Cardiac septum (tissue), 1 donor: ENCODE data around the gene SVIL. TPM values are rescaled to one million over a fixed set of nuclear protein-coding genes. Genes with fewer than 3 reads are reported as not detected.
"Not testable (repeated sequence)": the region's sequence is repeated elsewhere in the genome, so short reads cannot be mapped to it uniquely, and the experiment has no call there.

Experiments
- DNase-seq: peaks from one replicate; pipeline ENCODE4 v3.0.0-alpha.2; 2020; ENCODE audit warnings: low spot score
- intact Hi-C: fragments of 100-400 bp; cut with DNase I; formaldehyde crosslinking; loops from one replicate; pipeline ENCODE4 v1.14.0; 2022
- total RNA-seq: library from RNA; stranded (reverse); fragmentation: NEBNext Ultra II Directional; extraction: Animal tissue kit (Norgen Biotek cat#: 25700); gene quantifications from one replicate; pipeline ENCODE4 v1.2.1, GENCODE V29; 2021
- donor health status: DM: no; HTN: no; CAD: no.

The SVIL gene
- total RNA-seq, 1 donor from 2014 or later: 518 TPM

DNA sequence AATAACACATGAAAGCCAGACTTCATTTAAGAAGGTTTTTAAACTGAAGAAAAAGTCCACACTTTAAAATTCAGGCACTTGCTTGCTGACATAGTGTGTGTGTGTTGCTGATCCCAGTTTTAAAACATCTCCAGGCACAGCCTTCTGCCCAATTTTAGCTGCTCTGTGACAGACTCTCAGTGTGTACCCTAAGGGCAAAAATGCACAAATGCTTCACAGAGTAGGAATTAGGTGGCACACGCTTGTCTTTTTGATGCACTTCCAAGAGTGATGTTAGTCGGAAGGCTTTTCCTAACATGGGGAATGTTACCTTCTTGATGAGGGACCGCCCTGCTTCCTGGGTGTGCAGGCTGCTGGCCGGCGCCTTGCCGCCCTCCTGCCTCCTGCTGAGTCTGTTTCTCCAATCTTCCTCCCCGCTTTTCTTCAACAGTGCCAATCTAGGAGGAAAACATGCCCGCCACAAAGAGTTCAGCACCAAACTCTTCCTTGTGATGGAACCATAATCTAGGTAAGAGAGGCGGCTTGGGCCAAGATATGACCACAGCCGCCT is 122.3 kb downstream of the SVIL start:
- no peak for DNase-seq
- intact Hi-C loops: no loop called here

DNA sequence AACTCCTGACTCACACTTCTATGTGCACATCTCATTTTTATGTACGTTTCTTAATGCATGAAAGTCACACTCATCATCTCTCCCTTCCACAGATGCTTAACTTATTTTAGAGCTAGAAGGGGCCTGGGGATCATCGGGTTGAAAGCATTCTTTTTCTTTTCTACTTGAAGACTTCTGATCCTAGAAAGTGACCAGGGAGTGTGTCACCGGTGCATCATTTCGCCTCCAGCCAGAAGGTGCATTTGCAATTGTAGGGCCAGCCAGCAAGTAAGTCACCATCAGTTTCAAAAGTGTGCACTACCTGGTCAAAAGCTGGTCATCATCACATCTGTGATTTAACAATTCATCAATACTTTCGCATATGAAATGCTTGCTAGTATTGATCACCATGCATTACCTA is 123.0 kb downstream of the SVIL start:
- intact Hi-C loops: not testable (repeated sequence)

DNA sequence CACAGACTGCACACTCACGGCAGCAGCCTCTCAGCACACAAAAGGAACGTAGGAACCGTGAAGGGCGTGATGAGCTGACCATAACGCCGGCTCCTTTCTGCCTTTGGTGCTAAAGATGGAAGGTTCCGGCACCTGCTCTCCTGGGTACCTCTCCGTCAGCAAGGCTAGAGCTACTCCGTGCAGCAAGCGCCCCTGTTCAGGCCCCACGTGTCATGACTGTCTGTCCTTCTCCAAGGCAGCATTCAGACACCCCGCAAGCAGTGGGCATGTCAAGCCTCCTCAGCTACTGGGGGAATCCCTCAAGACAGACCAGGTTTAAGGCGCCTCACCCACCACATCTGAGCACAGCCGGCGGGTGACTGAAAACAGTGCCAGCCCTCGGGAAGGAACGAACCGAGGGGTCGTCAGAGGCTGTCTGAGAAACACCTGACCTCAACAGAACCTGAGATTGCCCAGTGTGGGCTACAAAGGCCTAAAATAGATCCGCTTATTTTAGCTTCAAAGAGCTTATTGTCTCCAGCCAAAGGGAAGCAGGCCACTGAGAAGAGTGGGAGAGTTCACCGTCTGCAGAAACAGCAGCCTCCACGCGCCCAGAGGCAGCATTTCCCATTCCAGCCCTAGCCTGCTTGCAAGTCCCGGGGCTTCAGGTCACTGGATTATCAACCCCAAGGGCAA is 124.2 kb downstream of the SVIL start:
- intact Hi-C loops, DNase-seq: not testable (repeated sequence)

More for the DNA sequence above, 123.0 kb downstream of the SVIL start:
- not testable (repeated sequence) for DNase-seq

DNA sequence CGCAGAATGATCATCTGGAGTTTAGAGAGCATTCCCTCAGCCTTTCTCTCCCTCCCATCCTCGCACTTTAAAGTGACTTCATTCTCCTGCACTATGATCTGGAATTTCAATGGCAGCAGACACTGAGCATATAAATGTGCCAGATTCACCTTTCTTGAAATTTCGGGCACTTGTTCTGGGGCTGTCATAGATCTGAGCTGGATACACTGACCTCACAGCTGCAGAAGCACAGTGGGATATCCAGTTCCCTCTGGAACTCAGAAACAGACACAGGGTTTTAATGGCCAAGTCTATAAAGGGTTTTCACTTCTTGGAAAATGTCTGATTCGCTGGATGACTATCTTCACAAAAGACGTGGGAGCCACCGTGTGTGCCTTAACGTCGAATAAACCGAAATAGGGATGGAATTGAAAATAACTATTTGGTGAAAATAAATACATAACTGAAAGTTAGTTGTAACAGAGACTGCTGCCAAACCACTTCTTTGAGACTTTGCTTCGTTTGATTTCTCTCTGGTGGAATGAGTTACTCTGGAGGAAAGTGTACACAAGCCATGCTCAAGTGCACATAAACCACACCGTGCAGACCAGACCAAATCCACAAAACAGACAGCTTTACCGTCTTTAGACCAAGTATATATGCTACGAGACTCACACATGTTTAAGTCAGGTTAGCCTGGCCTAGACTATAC is 126.1 kb downstream of the SVIL start:
- no peak for DNase-seq
- intact Hi-C loops: no loop called here

DNA sequence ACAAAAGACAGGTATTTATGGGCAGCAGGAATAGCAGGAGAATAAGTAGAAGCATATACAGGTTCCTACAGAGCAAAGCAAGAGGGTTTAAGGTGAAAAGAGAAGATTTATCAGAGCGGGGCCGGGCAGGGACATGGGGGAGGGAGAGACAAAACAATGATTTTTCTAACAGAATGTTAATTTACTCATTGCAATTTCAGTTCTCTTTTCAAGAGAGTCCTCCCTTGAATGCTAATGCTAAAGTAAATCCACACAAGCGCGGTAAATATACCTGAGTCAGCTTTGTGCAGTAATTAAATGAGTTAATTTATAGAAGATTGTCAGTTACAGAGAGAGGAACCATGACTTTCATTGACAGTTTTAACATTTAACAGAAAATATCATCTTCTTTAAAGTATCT is 127.0 kb downstream of the SVIL start:
- DNase-seq, intact Hi-C loops: not testable (repeated sequence)

DNA sequence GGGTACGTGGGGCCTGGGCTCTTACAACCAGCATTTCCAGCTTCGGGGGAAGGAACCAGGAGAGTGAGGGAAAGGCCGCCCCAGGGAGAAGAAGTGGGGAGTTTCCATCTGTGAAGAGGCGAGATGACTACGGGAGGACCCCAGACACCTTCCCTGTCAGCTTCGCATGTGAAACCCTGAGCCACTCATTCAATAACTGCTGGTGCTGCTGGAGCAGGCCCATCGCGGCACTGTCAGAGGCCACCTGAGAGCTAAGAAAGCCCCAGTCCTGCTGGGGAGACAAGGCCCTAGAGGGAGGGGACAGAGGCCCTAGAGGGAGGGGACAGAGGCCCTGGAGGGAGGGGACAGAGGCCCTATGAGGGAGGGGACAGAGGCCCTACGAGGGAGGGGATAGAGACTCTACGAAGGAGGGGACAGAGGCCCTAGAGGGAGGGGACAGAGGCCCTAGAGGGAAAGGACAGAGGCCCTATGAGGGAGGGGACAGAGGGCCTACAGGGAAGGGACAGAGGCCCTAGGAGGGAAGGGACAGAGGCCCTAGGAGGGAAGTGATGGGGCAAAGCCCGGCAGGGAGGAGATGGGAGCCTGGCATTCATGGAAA is 128.3 kb downstream of the SVIL start:
- intact Hi-C loops: not testable (repeated sequence)

DNA sequence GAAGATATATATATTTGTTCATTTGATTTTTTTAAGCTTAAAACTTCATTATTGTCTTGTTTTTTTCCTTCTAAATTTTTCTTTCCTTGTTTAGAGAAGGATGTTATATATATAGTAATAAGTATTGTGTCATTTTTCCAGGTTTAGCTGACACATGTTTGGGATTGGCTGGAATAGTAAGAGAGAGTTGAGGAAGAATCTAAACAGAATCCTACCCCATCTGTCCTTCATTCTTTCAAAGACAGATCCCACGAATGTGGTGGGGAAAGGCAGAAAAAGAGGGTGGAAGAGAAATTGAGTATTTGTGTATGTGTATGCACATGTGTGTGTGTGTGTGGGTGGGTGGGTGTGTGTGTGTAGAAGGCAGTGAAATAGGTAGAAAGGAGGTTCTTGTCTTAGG is 132.4 kb downstream of the SVIL start:
- intact Hi-C loops: no loop called here
- DNase-seq: no peak

More for the DNA sequence above, 128.3 kb downstream of the SVIL start:
- DNase-seq: not testable (repeated sequence)

DNA sequence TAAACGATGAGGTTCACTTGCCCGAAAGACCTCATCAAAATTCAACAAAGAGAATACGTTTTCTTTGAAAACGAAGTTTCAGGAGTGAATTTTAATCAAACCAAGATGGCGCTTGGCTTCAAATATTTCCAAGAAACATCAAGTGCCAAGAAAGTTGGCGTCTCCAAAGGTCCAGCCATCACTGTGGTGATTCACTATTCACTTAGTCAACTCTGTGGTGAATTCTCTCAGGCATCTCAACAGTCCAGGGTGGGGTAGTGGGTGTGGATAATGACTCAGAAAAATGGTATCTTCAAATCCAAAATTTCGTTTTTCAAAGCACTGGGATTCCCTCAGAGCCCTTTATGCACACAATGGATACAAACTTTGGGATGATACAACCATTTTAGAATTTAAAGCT is 133.1 kb downstream of the SVIL start:
- intact Hi-C loops: no loop called here
- DNase-seq: no peak

DNA sequence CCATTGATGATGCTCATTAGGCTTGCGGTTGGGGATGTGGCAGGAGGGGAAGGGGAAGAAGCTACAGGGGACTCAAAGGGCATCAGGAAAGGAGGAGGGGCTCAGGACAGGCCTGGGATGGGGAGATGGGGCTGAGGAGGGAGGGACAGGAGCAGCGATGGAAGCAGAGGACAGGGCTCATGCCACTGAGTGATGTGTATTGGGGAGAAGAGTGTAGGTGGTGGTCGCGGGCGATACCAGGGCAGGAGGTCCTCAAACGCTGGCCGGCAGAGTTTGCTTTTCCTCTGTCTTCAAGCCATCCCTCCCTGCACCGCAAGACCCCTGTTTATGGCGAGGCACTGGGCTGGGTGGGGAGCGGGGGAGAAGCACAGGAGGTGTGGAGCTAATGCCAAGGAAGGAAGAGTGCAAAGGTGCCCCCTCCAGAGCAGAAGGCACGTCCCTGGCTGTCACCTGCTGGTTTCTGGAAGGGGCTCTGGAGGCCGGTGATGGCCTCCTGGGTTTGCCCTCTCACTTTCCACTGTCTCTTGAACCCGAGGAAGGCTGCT is 134.7 kb downstream of the SVIL start:
- intact Hi-C loops: no loop called here
- no peak for DNase-seq

DNA sequence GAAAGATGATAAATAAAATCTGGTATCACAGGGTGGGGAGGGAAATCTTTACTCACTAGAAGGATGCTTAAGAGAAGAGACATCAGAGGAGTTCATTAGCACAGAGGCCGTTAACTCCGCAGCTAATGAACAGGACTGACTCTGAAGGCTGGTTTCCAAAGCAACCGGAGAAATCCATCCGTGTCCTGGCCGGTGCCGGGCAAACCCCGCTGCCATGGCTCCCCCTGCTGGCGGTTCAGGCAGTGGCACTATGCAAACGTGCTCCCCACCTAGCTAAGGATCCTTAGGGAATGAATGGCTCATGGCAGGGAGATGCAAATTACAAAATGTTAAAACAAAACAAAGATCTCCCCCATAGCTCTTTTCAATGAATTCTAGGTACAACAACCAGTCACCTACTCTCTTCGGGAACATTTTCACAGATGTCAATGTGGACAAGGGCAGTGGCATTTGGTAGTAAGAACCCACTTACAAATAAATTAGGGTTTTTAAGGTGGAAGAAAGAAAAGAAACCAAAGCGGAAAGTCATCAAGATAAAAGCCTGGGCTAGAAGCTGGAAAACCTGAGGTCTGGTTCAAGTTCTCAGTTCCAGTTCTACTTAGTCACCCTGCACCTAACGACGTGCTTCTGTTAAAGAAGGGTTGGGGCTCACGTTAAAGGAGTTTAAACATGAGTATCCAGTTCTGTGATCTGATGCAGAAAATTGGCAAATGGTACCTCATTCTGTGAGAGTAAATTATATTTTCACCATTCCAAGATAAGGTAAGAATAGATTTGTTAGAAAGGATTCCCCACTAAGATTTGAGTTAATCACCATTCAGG is 138.2 kb downstream of the SVIL start:
- intact Hi-C loops: no loop called here

DNA sequence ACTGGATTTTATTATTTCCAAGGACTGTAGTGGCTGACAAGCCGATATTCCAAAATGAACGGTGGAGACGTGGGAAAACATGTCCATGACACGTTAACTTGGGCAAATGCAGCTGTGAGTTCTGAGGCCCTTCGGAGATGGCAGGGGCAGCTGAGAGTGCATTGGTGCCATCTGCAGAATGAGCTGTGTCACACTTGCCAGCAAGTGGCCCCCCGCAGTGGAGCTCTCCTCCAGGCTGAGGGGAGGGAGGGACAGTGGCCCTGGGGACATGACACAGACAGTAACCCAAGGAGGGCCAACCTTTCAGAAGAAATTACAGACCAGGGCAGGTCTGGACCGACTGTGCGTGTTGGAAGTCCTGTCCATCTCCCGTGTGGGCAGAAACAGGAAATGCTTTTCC is 139.4 kb downstream of the SVIL start:
- no peak for DNase-seq
- intact Hi-C loops: no loop called here

More for the DNA sequence above, 138.2 kb downstream of the SVIL start:
- peak; percentile 83 for DNase-seq

DNA sequence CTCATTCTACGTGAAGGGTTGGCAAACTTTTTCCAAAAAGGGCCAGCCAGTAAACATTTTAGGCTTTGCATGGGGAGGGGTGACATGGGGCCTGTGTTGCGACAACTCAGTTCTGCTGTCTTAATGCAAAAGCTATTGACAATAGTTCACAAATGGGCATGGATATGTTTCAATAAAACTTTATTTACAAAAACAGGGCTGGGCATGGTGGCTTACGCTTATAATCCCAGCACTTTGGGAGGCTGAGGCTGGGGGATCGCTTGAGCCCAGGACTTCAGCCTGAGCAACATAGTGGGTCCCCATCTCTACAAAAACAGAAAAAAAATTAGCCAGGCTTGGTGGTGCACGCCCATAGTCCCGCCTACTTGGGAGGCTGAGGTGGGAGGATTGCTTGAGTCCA is 141.1 kb downstream of the SVIL start:
- no peak for DNase-seq
- intact Hi-C loops: no loop called here

DNA sequence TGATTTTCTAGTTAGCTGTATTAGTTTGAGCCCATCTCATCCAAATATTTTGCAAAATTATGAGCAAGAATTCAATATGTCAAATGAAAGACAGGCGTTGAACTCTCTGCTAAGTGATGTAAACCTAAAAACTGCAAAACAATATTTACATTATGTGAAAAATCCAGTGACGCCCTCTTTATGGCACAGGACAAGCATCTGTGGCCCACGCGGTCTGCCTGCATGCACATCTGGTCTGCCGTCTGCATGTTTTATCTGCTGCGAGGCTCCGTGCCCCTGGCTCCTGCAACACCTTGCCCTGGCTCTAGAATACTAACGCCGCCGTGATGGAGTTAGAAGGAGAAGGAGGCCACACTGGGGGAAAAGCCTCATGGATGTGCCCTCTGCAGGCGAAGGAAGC is 142.0 kb downstream of the SVIL start:
- intact Hi-C loops: no loop called here
- DNase-seq: no peak

DNA sequence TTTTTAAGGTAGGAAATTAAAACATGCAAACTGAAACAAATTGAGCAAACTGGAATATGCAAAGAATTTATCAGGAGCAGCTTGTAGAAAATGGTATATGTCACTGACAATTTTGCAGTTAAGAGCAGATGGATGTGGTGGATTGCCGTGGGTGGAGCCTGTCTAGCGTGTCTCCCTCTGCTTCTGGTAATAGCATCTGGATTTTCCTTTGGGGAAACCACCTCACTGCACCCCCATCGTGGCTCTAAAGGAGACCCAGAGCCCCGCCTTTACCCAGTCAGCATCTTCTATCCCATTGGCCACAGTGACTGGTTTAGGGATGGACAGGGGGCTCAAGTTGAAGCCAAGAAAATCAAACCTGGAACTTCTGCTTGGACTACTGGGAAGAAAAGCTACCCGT is 142.9 kb downstream of the SVIL start:
- no peak for DNase-seq
- intact Hi-C loops: no loop called here

DNA sequence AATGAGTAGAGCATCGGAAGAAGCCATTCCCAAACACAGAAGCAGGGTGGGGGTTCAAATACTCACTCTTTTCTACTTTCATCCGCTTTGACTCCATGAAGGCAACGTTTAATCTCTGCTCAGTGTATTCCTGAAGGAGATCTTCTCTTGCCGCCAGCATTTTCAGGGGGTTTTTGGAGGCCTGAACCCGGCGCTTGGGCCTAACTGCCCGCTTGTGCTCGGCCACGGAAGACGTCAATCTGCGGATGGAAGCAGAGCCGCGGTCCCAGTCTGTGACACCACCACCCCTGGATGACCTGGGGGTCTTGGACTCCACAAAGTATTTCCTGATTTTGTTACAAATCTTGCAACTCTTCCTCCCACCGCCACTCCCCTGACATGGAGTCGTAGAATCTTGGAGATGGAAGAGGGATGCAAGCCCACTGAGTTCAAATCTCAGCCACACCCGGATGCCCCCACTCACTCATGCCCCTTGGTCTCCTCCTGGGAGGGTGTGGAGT is 143.9 kb downstream of the SVIL start:
- DNase-seq, intact Hi-C loops: not testable (repeated sequence)

DNA sequence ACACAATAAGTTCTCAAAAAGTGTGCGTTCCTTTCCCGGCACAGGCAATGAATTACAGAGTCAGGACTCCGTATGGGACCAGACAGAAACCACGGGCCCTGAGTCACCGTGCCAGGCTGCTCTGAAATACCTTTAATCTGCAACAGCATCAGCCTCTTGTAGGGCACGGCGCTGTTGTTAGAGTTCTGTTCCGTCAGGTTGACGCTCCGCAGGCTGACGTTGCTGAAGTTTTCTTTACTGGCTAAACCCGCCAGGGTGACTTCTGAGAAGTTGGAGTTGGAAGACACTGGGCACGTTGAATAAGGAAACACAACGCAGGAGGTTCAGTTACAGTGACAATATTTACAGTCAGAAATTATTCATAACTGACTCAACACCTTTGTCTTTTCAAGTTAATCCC is 146.3 kb downstream of the SVIL start:
- DNase-seq, intact Hi-C loops: not testable (repeated sequence)

DNA sequence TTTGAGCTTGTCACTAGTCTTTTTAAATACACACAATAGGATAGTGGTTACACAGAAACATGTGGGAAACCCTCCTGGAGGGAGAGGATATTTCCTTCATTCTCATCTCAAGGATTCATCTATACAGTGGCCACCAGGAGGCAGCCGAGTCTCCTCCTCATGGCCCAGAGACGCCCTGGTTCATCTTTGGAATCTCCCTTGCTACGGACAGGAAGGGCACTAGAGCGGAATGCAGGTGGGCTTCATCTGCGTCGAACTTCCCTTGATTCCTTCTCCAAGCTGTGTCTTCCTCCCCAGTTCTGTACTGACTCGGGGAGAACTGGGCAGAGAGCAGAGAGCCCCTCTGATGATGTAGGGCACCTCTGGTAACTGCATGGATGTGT is 146.9 kb downstream of the SVIL start:
- intact Hi-C loops, DNase-seq: not testable (repeated sequence)

DNA sequence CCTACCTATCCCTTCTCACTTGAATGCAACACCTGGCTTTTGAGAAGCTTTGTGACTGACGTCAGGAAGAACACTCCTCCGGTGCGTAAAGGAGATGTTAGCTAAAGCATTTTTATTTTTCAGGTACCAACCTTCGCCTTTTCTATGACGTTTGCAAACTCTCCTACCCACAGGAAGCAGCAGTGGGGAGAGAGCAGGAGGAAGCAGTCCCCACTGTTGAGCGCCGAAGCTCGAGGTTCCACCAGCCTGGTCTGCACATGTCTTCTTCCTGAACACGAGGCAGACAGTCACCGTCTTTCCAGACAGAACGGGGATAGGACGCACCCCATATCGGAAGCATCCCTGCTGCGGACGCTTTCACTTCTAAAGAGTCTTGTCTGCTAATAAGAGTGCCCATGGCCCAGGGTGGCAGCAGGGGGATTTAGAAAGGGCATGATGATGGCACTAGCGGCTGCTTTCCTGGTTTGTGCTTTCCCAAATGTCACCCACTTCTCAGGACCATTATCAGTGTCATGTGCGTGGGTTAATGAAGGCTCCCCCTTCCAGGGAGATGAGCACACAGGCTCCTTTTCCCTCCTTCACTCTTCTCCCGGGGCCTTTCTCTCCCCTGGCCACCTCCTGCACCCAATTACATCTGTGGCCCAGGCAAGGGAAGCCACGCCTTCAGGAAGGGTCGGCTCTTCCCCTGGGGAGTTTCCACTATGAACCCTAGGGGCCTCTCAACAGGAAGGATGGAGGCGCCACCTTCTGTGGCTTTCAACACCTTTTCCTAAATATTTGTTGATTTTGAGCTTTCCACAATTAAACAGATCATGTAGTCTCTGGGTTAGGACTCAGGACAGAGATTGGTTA is 147.5 kb downstream of the SVIL start:
- intact Hi-C loops, DNase-seq: not testable (repeated sequence)
